ENCODE results near the gene LIN28A. TPM values are rescaled to one million over a fixed set of nuclear protein-coding genes. Genes with fewer than 3 reads are reported as not detected.

The LIN28A gene
- total RNA-seq, 1 experiment from 2014 or later: 1,289 TPM

DNA sequence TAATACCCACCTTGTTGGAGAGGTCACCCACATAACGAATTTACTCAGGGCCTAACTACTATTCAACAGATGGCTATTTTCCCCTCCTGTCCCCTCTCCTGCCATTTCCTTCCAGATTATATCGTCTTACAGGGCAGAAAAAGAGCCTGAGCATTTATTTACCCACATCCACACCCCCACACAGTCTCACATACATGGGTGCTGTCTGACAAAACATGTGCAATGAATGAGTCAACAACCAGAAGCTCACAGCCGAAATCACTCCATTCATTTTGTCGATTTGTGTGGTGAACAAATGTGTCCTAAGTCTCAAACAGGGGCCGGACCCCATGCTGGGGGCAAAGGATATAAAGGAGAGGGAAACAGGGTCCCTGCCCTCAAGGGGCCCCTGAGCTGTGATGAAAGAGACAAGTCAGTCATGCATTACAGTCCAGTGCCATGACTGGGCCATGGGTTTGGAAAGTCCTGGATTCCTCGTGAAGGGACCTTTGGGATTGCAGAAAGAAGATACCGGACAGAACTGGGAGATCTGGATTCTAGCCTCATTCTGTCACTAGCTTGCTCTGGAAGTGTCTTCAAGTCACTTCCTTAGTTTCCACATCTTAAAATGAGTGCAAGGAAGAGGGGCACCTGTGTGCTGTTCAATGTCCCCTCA lies 21.7 kb upstream of the LIN28A start:
- Histone ChIP-seq H3K56ac (ENCODE audit: insufficient read length, low read depth, low read length) (no peak overlapping the region), H3K14ac (ENCODE audit: insufficient read depth, low read length) (no peak overlapping the region), H3K18ac (ENCODE audit: insufficient read length, low read depth, low read length) (no peak overlapping the region), H4K91ac (ENCODE audit: insufficient read length, low read depth, low read length) (no peak overlapping the region), H2AFZ (ENCODE audit: low read length) (no peak overlapping the region), H2BK20ac (ENCODE audit: low read depth, low read length, poor library complexity, severe bottlenecking) (no peak overlapping the region), H3K9ac (ENCODE audit: extremely low read depth, insufficient read length, low read length) (no peak overlapping the region), H2BK5ac (ENCODE audit: insufficient read length, low read length) (no peak overlapping the region), H3K23ac (ENCODE audit: insufficient read length, low read depth, low read length) (no peak overlapping the region), H3K27ac (ENCODE audit: insufficient read length, low read depth, low read length) (no peak overlapping the region), H3K79me1 (ENCODE audit: insufficient read depth, low read depth, low read length, poor library complexity, severe bottlenecking) (no peaks in the 10 kb centered on the region), H3K4ac (ENCODE audit: low read depth, low read length) (no peak overlapping the region), H3K23me2 (ENCODE audit: insufficient read length, low read depth, low read length, poor library complexity, severe bottlenecking) (no peaks in the 10 kb centered on the region), H3K27me3 (ENCODE audit: insufficient read depth, low read length) (no peaks in the 10 kb centered on the region), H4K8ac (replicated peaks; ENCODE audit: insufficient read length, low read depth, low read length) (no peak overlapping the region), H4K20me1 (ENCODE audit: control insufficient read depth, insufficient read depth, insufficient read length) (no peaks in the 10 kb centered on the region), H2AK5ac (ENCODE audit: insufficient read length, low read length) (no peak overlapping the region), H3K9me3 (ENCODE audit: control insufficient read depth, low read depth, low read length) (no peaks in the 10 kb centered on the region), H3K79me2 (ENCODE audit: insufficient read depth, low read length) (no peaks in the 10 kb centered on the region), H2BK120ac (ENCODE audit: low read depth, low read length, poor library complexity, severe bottlenecking) (no peak overlapping the region), H3K4me2 (ENCODE audit: insufficient read depth, insufficient read length, low read length) (no peak overlapping the region), H2BK15ac (ENCODE audit: low read depth, low read length) (no peak overlapping the region), H3T11ph (ENCODE audit: low read length) (no peak overlapping the region), H4K5ac (ENCODE audit: insufficient read length, low read depth, low read length) (no peak overlapping the region), H2BK12ac (ENCODE audit: insufficient read length, low read depth, low read length) (no peak overlapping the region), H3K4me1 (ENCODE audit: insufficient read depth, low read length) (peaks cover 4% of the 10 kb centered on the region; the same call in 1 of the 2 replicates)
- Mint-ChIP-seq H3K9me3 (no peaks in the 10 kb centered on the region), H3K36me3 (ENCODE audit: insufficient read depth in 1 of 3, low read depth in 3 of 3) (no peaks in the 10 kb centered on the region), H3K4me1 (peaks cover 21 to 37% of the 10 kb centered on the region in 2 experiments), H3K27me3 (ENCODE audit: low read depth) (peaks cover 2% of the 10 kb centered on the region; the same call in 1 of the 2 replicates), H3K4me3 (no peak overlapping the region), H3K27ac (peak overlapping the region in 1 of 3 experiments; percentile 19; a peak in 1 of 7 replicates)
- TF ChIP-seq, protein P1, sequence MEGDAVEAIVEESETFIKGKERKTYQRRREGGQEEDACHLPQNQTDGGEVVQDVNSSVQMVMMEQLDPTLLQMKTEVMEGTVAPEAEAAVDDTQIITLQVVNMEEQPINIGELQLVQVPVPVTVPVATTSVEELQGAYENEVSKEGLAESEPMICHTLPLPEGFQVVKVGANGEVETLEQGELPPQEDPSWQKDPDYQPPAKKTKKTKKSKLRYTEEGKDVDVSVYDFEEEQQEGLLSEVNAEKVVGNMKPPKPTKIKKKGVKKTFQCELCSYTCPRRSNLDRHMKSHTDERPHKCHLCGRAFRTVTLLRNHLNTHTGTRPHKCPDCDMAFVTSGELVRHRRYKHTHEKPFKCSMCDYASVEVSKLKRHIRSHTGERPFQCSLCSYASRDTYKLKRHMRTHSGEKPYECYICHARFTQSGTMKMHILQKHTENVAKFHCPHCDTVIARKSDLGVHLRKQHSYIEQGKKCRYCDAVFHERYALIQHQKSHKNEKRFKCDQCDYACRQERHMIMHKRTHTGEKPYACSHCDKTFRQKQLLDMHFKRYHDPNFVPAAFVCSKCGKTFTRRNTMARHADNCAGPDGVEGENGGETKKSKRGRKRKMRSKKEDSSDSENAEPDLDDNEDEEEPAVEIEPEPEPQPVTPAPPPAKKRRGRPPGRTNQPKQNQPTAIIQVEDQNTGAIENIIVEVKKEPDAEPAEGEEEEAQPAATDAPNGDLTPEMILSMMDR (conservative IDR thresholded peaks at IDR 0.05): no peak
- no peak for DNase-seq
- WGBS (ENCODE audit: extremely low coverage, insufficient read length, low lambda C conversion rate): no CpG with 5 or more reads among the region's 7 CpGs
